Peyer's patch (tissue), 4 donors: ENCODE data around the gene SARM1. TPM values are rescaled to one million over a fixed set of nuclear protein-coding genes. Genes with fewer than 3 reads are reported as not detected.
A peak's percentile ranks its signal among the peaks of the same experiment; 100 is the strongest.
"Not testable (repeated sequence)": the region's sequence is repeated elsewhere in the genome, so short reads cannot be mapped to it uniquely, and the experiment has no call there.

Source experiments
- DNase-seq, 3 donors: peaks; one replicate each; pipeline ENCODE4 v3.0.0-alpha.2; 2017 to 2019
- H3K27ac ChIP-seq, 4 donors: fragments of 200-600 bp; sonication (generic); one replicate each; pipeline ENCODE4 v1.5.1; 2016 to 2019
- H3K27me3 ChIP-seq, 2 donors: fragments of 200-600 bp; sonication (generic); one replicate each; pipeline ENCODE4 v1.5.1; 2019
- H3K36me3 ChIP-seq, 3 donors: fragments of 200-600 bp; sonication (generic); one replicate each; pipeline ENCODE4 v1.5.1; 2016 to 2019
- H3K4me1 ChIP-seq, 4 donors: fragments of 200-600 bp; sonication (generic); one replicate each; pipeline ENCODE4 v1.5.1; 2016 to 2019
- H3K4me3 ChIP-seq, 4 donors: fragments of 200-600 bp; sonication (generic); 1 replicate in 3 of 4; 2 replicates in 1 of 4; pipeline ENCODE4 v1.5.1; 2016 to 2019; ENCODE audit warnings: mild to moderate bottlenecking in 1 of 4
- H3K9me3 ChIP-seq, 4 donors: fragments of 200-600 bp; sonication (generic); one replicate each; pipeline ENCODE4 v1.5.1; 2016 to 2019; ENCODE audit warnings: mild to moderate bottlenecking in 1 of 4
- CTCF ChIP-seq, 6 experiments: fragments of 450-650 bp in 4 of 6; fragments of 200-600 bp in 2 of 6; sonication (generic) in 1 of 6; IDR thresholded peaks; one replicate each; pipeline ENCODE4 v1.5.1; 2017 to 2019; ENCODE audit warnings: antibody characterized with exemption in 6 of 6, mild to moderate bottlenecking in 3 of 6, moderate library complexity in 1 of 6
- POLR2A ChIP-seq, 2 donors: fragments of 450-650 bp; IDR thresholded peaks; one replicate each; pipeline ENCODE4 v1.5.1; 2017; ENCODE audit warnings: antibody characterized with exemption in 2 of 2, mild to moderate bottlenecking in 2 of 2, moderate library complexity in 2 of 2
- total RNA-seq, 4 donors: library from RNA; depleted of rRNA; stranded (reverse); fragments of >200 nt; gene quantifications; one replicate each; pipeline ENCODE4 v1.1.0, GENCODE V29; 2016

The SARM1 gene
- total RNA-seq, 4 donors from 2014 or later, result 12.8 to 37.6 (median 24.6) TPM

- Histone ChIP-seq H3K4me3 (peak overlapping the region; percentile 80 to 91 (median 90)), H3K36me3 (peaks cover 0 to 24% (median 0%) of the 10 kb centered on the region in 3 donors), H3K27me3 (no peaks in the 10 kb centered on the region), H3K27ac (peak overlapping the region; percentile 84 to 95 (median 88)), H3K4me1 (peaks cover 0 to 33% (median 6%) of the 10 kb centered on the region in 4 donors), H3K9me3 (no peaks in the 10 kb centered on the region)
- TF ChIP-seq CTCF (IDR thresholded peaks at IDR 0.05), result no peak
- peak in 1 of 2 donors; percentile 9 for TF ChIP-seq POLR2A (IDR thresholded peaks at IDR 0.05)
- DNase-seq, result peak in 1 of 3 donors; percentile 63
Measured at GRCh38 chr17:28335959-28336871, 35.3 kb upstream of the SARM1 start.

DNA sequence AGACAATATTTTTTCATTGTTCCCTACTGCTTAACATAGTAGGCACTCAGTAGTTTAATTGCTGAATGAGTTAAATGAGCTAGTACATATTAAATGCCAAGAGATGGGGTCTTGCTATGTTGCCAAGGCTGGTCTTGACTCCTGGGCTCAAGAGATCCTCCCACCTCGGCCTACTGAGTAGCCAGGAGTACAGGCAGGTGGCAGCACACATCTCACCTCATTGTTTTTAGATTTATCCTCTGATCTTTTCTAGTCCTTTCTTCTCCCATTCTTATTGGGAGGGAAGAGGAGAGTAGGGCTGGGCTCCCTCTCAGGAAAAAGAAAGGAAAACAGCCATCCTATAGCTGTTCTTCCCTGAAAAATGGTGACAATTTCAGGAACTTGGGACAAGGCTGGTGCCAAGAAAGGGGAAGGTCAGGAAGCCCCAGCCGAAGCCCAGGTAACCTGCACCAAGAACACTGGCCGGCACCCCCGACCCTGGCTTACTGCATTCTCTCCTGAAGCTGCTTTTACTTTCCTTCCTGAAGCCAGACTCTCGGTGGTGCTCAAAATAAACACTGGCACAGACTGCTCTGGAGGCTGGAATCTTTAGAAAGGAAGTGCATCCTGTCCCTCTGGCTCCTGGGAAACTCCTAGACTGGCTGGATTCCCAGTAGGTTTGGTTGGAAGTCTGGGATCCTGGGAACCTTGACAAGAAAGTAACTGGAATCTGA lies 33.3 kb upstream of the SARM1 start:
- Histone ChIP-seq H3K4me3 (no peak overlapping the region), H3K27me3 (no peaks in the 10 kb centered on the region), H3K4me1 (peaks cover 0 to 31% (median 6%) of the 10 kb centered on the region in 4 donors), H3K9me3 (no peaks in the 10 kb centered on the region), H3K27ac (peak overlapping the region in 2 of 4 donors; percentile 6 to 28), H3K36me3 (peaks cover 0 to 38% (median 3%) of the 10 kb centered on the region in 3 donors)
- no peak for TF ChIP-seq CTCF (IDR thresholded peaks at IDR 0.05)
- TF ChIP-seq POLR2A (IDR thresholded peaks at IDR 0.05), result no peak
- no peak for DNase-seq

DNA sequence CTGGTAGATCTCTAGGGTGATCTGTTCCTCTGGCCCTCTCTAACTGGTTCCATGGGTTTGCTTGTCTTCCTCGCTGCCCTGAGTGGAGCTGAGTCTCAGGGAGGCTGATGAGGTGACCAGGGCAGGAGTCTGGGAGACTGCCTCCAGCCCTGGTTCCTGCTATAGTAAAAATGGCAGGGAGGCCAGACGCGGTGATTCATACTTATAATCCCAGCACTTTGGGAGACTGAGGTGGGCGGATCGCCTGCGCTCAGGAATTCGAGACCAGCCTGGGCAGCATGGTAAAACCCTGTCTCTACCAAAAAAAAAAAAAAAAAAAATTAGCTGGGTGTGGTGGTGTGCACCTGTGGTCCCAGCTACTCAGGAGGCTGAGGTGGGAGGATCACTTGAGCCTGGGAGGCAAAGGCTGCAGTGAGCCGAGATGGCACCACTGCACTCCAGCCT lies 32.7 kb upstream of the SARM1 start:
- Histone ChIP-seq H3K27ac (peak overlapping the region in 2 of 4 donors; percentile 3 to 6), H3K4me1 (peaks cover 0 to 25% (median 6%) of the 10 kb centered on the region in 4 donors), H3K36me3 (peaks cover 0 to 43% (median 3%) of the 10 kb centered on the region in 3 donors)
- H3K27me3 ChIP-seq, H3K4me3 ChIP-seq, DNase-seq, H3K9me3 ChIP-seq: not testable (repeated sequence)

- no peak for DNase-seq
- no peaks in the 10 kb centered on the region for H3K9me3 ChIP-seq
- H3K36me3 ChIP-seq, result peaks cover 0 to 50% (median 3%) of the 10 kb centered on the region in 3 donors
- no peak overlapping the region for H3K27ac ChIP-seq
- no peak overlapping the region for H3K4me3 ChIP-seq
- no peaks in the 10 kb centered on the region for H3K27me3 ChIP-seq
- peaks cover 0 to 19% (median 6%) of the 10 kb centered on the region in 4 donors for H3K4me1 ChIP-seq
- no peak for TF ChIP-seq POLR2A (IDR thresholded peaks at IDR 0.05)
- TF ChIP-seq CTCF (IDR thresholded peaks at IDR 0.05), result no peak
Measured at GRCh38 chr17:28339431-28339830, 32.1 kb upstream of the SARM1 start.

GRCh38 chr17:28340374-28340773 lies 31.1 kb upstream of the SARM1 start:
- Histone ChIP-seq H3K4me3 (no peak overlapping the region), H3K9me3 (no peaks in the 10 kb centered on the region), H3K36me3 (peaks cover 0 to 59% (median 3%) of the 10 kb centered on the region in 3 donors), H3K27ac (no peak overlapping the region), H3K4me1 (peaks cover 0 to 17% (median 4%) of the 10 kb centered on the region in 4 donors), H3K27me3 (no peaks in the 10 kb centered on the region)
- DNase-seq, result no peak
- TF ChIP-seq POLR2A (IDR thresholded peaks at IDR 0.05), result no peak
- no peak for TF ChIP-seq CTCF (IDR thresholded peaks at IDR 0.05)
